ENCODE results near the gene DCLRE1C.
"Not testable (repeated sequence)": the region's sequence is repeated elsewhere in the genome, so short reads cannot be mapped to it uniquely, and the experiment has no call there.

Gene DCLRE1C

DNA sequence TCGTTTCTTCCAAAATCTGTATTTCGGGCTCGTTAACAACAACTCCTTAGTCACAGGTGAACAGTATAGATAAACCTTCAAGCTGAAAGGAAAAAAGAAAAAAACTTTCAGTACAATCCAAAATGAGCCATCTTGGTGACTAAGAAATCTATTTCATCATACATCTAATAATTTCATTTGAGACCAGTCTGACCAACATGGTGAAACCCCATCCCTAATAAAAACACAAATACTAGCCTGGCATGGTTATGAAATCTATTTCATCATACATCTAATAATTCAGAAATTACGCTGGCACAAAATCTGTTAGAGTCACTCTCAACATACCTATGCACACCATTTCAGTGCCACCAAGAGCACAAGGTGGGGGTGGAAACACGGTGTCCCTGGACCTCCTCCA lies 8.8 kb downstream of the DCLRE1C start:
- DNase-seq (ENCODE audit: low read depth in 1 of 2, low spot score in 1 of 2): no peak

GRCh38 chr10:14942950-14943338 lies 11.0 kb downstream of the DCLRE1C start:
- DNase-seq (ENCODE audit: low read depth in 1 of 2, low spot score in 1 of 2): not testable (repeated sequence)

- not testable (repeated sequence) for DNase-seq (ENCODE audit: low read depth in 1 of 2, low spot score in 1 of 2)
These were observed 11.5 kb downstream of the DCLRE1C start for GRCh38 chr10:14942147-14942949.

DNA sequence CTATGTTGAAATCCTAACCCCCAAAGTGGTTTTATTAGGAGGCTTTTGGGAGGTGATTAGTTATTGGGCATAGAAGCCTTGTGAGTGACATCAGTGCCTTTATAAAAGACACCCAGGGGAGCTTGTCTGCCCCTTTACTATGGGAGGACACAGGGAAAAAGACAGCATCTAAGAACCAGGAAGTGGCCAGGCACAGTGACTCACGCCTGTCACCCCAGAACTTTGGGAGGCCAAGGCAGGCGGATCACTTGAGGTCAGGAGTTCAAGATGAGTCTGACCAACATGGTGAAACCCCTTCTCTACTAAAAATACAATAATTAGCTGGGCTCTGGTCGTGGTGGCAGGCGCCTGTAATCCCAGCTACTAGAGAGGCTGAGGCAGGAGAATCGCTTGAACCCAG lies 14.9 kb downstream of the DCLRE1C start:
- DNase-seq (ENCODE audit: low read depth in 1 of 2, low spot score in 1 of 2): not testable (repeated sequence)

- DNase-seq (ENCODE audit: low read depth in 1 of 2, low spot score in 1 of 2): no peak
These were observed 17.3 kb downstream of the DCLRE1C start for GRCh38 chr10:14936584-14936983.

- DNase-seq (ENCODE audit: low read depth in 1 of 2, low spot score in 1 of 2): no peak
These were observed 23.3 kb downstream of the DCLRE1C start for GRCh38 chr10:14930610-14931009.

DNA sequence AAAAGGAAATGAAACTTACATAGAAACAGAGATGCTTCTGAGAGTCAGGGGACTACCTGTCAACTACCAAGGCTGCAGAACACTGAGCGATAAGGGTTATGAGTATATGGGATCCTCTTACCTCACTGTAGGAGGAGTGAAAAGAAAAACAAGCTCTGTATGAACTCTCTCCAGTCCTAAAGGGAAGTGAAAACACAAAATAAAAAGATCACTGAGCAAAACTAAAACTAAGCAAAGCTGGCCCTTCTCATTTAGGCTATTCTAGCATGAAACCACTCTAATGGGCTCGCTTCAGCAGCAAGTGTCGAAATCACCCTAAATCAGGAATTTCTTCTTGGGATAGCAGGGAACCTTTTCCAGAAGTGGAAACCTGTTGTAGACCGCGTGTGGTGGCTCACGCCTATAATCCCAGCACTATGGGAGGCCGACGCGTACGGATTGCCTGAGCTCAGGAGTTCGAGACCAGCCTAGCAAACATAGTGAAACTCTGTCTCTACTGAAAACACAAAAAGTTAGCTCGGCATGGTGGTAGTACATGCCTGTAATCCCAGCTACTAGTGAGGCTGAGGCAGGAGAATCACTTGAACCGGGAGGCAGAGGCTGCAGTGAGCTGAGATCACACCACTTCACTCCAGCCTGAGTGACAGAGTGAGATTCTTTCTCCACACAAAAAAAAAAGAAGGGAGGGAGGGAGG lies 27.0 kb downstream of the DCLRE1C start:
- DNase-seq (ENCODE audit: low read depth in 1 of 2, low spot score in 1 of 2): no peak

DNA sequence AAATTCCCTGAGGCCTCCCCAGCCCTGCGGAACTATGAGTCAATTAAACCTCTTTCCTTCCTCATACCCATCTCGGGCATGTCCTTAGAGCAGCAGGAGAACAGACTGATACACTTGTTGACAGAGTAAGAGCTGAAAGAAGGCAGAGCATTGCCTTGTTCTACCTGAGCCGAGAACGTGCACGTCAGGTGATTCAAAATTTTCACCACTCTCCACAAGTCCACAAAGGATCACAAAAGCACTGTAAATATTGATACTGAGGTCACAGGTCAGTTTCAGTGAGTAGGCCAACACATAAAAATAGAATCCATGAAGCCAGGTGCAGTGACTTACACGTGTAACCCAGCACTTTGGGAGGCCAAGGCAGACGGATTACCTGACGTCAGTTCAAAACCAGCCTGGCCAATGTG lies 27.8 kb downstream of the DCLRE1C start:
- no peak for DNase-seq (ENCODE audit: low read depth in 1 of 2, low spot score in 1 of 2)

- DNase-seq (ENCODE audit: low read depth in 1 of 2, low spot score in 1 of 2): no peak
These were observed 28.6 kb downstream of the DCLRE1C start for GRCh38 chr10:14925268-14925667.

DNA sequence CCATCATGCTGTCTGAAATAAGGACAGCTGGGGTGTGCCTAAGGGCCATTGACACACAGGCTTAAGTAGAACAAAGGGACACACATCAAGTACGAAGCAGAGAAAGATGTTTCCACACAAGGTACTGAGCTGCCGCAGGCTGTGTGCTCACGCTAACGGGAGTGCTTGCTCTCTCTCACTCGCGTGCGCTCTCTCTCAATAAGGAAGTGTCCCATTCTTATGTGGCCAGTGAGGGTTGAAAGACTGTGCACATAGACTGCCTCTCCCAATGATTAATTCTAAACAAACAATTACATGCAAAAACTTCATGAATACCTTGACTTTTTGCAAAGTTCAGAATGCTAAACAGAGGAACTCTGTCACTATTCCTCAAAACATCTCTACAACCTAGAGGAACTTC lies 29.9 kb downstream of the DCLRE1C start:
- DNase-seq (ENCODE audit: low read depth in 1 of 2, low spot score in 1 of 2): no peak

DNA sequence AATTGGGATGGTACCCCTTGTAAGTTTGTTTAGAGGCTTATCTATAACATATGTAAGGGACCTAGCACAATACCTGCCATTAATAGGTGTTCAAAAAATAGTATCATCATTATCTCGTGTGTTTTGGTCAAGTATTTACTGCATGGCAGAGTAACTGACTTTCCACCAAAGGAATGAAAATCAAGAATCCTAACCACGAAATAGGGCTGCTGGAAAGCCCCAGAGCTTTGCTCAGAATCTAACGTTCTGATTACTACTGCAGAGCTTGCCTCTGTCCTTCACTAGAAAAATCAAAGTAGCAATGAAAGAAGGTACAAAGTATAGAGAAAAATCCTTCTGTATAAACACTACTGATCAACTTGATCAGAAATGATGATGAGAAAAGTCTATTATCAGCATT lies 34.9 kb downstream of the DCLRE1C start:
- DNase-seq (ENCODE audit: low read depth in 1 of 2, low spot score in 1 of 2): no peak

- DNase-seq (ENCODE audit: low read depth in 1 of 2, low spot score in 1 of 2): no peak
These were observed 36.1 kb downstream of the DCLRE1C start for GRCh38 chr10:14917827-14918226.

DNA sequence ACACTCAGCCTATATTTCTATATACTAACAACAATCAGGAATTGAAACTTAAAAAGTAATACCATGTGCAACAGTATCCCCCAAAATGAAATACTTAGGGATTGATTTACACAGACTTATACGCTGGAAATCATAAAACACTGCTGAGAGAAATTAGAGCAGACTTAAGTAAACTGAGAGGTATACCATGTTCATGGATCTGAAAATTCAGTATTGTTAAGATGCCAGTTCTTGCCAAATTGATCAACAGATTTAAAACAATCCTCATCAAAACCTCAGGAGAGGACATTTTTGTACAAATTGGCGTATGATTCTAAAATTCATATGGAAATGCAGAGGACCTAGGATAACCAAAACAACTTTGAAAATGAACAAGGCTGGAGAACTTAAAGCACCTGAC lies 37.3 kb downstream of the DCLRE1C start:
- no peak for DNase-seq (ENCODE audit: low read depth in 1 of 2, low spot score in 1 of 2)

DNA sequence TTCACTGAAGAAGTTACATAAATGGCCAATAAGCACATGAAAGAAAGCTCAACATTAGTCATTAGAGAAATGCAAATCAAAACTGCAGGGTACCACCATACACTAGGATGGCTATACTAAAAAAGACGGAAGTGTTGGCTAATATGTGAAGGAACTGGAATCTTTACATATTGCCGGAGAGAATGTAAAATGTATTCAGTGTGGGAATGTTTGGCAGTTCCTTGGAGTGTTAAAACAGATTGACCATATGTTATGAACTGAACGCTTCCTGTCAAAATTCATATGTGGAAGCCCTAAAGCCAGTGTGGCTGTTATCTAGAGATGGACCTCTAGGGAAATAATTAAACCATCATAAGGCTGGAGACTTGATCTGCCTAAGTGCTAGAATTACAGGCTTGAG lies 42.1 kb downstream of the DCLRE1C start:
- DNase-seq (ENCODE audit: low read depth in 1 of 2, low spot score in 1 of 2): no peak

GRCh38 chr10:14910953-14911352 lies 42.9 kb downstream of the DCLRE1C start:
- DNase-seq (ENCODE audit: low read depth in 1 of 2, low spot score in 1 of 2): no peak

- DNase-seq (ENCODE audit: low read depth in 1 of 2, low spot score in 1 of 2): no peak
These were observed 44.8 kb downstream of the DCLRE1C start for GRCh38 chr10:14909101-14909500.

DNA sequence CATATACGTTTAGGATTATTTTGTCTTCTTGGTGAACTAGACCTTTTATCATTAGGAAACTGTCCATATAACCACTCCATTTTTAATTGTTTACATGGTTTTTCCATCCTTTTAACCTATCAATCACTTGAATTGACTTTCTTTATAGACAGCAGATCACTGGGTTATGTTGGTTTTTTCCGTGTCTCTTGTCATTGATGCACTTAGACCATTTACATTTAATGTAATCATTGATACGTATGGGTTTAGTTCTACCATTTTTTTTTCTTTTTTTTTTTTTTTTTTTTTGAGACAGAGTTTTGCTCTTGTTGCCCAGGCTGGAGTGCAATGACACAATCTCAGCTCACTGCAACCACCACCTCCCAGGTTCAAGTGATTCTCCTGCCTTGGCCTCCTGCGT lies 46.3 kb downstream of the DCLRE1C start:
- not testable (repeated sequence) for DNase-seq (ENCODE audit: low read depth in 1 of 2, low spot score in 1 of 2)

DNA sequence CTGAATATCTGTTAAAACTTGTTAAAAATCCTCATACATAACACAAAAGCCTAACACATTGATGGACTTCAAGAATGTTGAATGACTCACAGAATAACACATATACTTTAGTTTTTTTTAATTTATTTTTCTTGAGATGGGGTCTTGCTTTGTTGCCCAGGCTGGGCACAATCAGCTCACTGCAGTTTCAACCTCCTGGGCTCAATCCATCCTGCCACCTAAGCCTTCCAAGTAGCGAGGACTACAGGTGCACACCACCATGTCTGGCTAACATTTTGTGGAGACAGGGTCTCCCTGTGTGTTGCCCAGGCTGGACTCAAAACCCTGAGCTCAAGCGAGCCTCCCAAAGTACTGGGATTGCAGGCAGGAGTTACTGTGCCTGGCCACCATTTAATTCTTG lies 47.1 kb downstream of the DCLRE1C start:
- no peak for DNase-seq (ENCODE audit: low read depth in 1 of 2, low spot score in 1 of 2)

DNA sequence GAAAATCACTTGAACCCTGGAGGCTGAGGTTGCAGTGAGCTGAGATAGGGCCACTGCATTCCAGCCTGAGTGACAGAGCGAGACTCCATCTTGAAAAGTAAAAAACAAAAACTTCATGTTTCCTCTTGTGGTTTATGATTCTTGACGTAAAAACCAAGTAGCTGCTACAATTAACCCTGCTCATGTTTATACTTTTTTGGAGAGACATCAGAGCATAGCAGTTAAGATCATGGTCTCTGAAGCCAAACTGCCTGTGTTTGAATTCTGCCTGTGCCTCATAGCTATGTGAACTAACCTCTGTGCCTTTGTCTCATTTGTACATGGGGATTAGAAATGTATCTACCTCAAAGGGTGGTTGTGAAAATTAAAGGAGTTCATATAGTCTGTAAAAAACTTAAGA lies 48.0 kb downstream of the DCLRE1C start:
- no peak for DNase-seq (ENCODE audit: low read depth in 1 of 2, low spot score in 1 of 2)

DNA sequence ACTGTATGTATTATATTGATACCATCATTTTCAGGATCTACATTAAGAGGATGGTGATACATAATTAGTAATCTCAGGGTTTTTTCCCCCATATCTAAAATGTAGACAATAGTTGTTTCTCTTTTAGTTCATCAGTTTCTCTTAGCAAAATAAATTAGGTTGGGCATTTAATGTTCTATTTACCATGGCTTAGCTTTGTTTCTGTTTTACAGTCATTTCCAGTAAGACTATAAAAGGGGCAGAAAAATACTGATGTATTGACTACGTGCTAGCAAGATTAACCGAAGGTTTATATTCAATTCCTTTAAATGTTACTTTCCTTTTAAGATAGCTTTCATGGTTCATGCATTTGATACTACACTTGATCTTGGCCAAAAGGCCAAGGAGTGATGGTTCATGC lies 49.0 kb downstream of the DCLRE1C start:
- DNase-seq (ENCODE audit: low read depth in 1 of 2, low spot score in 1 of 2): no peak

DNA sequence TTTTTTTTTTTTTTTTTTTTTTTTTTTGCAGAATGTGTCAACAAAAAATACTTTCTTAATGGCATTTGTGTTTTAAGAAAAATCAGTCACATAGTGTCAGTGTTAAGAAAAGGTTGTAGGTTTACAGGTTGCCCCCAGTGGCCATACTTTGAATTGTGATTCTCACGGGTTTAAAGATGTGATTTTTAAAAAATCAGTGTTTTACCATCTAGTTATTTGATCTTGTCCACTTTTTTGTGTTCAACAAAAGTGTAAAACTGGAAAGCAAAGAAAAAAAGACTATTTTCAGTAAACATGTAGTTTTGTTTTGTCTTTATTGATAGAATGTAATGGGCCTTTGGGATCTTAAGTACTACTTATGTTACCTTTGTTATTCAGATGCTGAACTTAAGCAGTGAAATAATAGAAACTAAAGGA lies 49.6 kb downstream of the DCLRE1C start:
- DNase-seq (ENCODE audit: low read depth in 1 of 2, low spot score in 1 of 2): no peak

DNA sequence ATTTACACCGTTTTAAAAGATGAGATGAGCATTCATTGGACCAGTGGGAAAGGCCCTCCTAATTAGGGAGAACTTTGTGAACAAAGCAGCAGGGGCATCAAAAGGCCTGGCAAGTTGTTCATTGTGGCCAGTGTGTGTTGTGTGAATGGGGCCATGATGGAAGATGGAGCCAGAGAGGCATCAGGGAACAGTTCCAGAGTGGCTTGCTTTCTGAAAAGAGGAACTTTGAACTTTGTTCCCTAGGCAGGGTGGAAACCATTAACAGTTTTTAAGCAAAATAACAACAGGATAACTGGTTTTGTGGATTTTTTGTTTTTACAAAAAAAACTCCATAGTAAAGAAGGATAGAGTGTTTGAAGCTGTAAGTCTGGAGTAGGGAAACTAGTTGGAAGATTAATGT lies 62.7 kb downstream of the DCLRE1C start:
- no peak for DNase-seq (ENCODE audit: low read depth in 1 of 2, low spot score in 1 of 2)

- no peak for DNase-seq (ENCODE audit: low read depth in 1 of 2, low spot score in 1 of 2)
These were observed 64.6 kb downstream of the DCLRE1C start for GRCh38 chr10:14889318-14889717.
